Measurements from ENCODE around the gene GALNT13. TPM values are rescaled to one million over a fixed set of nuclear protein-coding genes. Genes with fewer than 3 reads are reported as not detected.

GALNT13 gene
- total and polyA plus RNA-seq, 10 of the 15 experiments (the other 5 are each of a cell fraction or from before 2014, with no cell fraction given): 0.04 TPM; not detected in 9

DNA sequence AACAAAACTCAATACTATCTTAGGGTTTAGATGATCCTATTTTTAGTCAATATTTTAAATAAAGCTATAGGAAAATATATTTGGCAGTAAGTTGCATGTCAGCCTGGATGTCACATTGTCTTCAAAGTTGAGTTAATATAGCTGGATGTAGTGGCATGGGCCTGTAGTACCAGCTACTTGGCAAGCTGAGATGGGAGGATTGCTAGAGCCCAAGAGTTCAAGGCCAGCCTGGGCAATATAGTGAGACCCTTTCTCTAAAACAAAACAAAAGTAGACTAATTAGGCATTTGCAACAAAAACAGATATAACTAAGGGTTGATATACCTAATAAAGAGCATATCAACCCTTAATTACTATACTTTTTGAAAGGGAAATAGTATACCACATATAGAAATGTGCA, 572.2 kb downstream of the GALNT13 start:
- Histone ChIP-seq H3K27ac (ENCODE audit: control insufficient read depth, insufficient read depth) (no peak overlapping the region), H3K4me3 (no peak overlapping the region), H3K79me2 (ENCODE audit: control insufficient read depth, insufficient read depth, low read length) (no peaks in the 10 kb centered on the region), H3K27me3 (replicated peaks in 1 of 2; ENCODE audit: control insufficient read depth in 2 of 2, insufficient read depth in 2 of 2, low read length in 1 of 2) (no peaks in the 10 kb centered on the region), H3K9me3 (replicated peaks; ENCODE audit: control insufficient read depth, insufficient read depth, low read length) (no peaks in the 10 kb centered on the region), H4K20me1 (ENCODE audit: control insufficient read depth, insufficient read depth) (no peaks in the 10 kb centered on the region), H3K36me3 (ENCODE audit: control insufficient read depth in 2 of 2, insufficient read depth in 2 of 2, low read length in 1 of 2) (no peaks in the 10 kb centered on the region), H3K9ac (ENCODE audit: control insufficient read depth, insufficient read depth, low read length) (no peak overlapping the region), H3K4me1 (ENCODE audit: control insufficient read depth, insufficient read depth, low read length) (no peaks in the 10 kb centered on the region), H3K4me2 (ENCODE audit: control insufficient read depth, insufficient read depth) (no peak overlapping the region), H2AFZ (ENCODE audit: control insufficient read depth, low read depth, low read length) (no peak overlapping the region)
- in situ Hi-C loops (cut with MboI): loop anchor here (25.0 kb wide), 1 partner anchor 793 kb away; no protein-coding TSS in a partner anchor
- no TSS peak for BruUV-seq (replicated peaks)
- ATAC-seq: no peak
- intact Hi-C loops (cut with micrococcal nuclease; ENCODE audit: unreplicated experiment): no loop called here
- CTCF ChIA-PET: interaction anchor here (1.0 to 1.3 kb wide), 2 partner anchors 9 to 867 kb away, joined by 3 read pairs; no protein-coding TSS in a partner anchor
- SMC1A ChIA-PET (ENCODE audit: uncharacterized antibody, unreplicated experiment): no interaction called here
- DNase-seq (ENCODE audit: low read depth, low spot score): no peak
- TF ChIP-seq ZNF24 (IDR thresholded peaks at IDR 0.05) (no peak), BMI1 (IDR thresholded peaks at IDR 0.05; ENCODE audit: borderline replicate concordance) (no peak), GABPA (IDR thresholded peaks at IDR 0.05; ENCODE audit: low read depth) (no peak), SMAD5 (IDR thresholded peaks at IDR 0.05; ENCODE audit: low read depth) (no peak), BCL11A (IDR thresholded peaks at IDR 0.05; ENCODE audit: low read depth, low read length) (no peak), SMARCA5 (IDR thresholded peaks at IDR 0.05) (no peak), ZBED1 (IDR thresholded peaks at IDR 0.05; ENCODE audit: borderline replicate concordance) (no peak)
- TF ChIP-seq, protein P1, sequence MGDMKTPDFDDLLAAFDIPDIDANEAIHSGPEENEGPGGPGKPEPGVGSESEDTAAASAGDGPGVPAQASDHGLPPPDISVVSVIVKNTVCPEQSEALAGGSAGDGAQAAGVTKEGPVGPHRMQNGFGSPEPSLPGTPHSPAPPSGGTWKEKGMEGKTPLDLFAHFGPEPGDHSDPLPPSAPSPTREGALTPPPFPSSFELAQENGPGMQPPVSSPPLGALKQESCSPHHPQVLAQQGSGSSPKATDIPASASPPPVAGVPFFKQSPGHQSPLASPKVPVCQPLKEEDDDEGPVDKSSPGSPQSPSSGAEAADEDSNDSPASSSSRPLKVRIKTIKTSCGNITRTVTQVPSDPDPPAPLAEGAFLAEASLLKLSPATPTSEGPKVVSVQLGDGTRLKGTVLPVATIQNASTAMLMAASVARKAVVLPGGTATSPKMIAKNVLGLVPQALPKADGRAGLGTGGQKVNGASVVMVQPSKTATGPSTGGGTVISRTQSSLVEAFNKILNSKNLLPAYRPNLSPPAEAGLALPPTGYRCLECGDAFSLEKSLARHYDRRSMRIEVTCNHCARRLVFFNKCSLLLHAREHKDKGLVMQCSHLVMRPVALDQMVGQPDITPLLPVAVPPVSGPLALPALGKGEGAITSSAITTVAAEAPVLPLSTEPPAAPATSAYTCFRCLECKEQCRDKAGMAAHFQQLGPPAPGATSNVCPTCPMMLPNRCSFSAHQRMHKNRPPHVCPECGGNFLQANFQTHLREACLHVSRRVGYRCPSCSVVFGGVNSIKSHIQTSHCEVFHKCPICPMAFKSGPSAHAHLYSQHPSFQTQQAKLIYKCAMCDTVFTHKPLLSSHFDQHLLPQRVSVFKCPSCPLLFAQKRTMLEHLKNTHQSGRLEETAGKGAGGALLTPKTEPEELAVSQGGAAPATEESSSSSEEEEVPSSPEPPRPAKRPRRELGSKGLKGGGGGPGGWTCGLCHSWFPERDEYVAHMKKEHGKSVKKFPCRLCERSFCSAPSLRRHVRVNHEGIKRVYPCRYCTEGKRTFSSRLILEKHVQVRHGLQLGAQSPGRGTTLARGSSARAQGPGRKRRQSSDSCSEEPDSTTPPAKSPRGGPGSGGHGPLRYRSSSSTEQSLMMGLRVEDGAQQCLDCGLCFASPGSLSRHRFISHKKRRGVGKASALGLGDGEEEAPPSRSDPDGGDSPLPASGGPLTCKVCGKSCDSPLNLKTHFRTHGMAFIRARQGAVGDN (IDR thresholded peaks at IDR 0.05): no peak
- no peak for FAIRE-seq
- RAD21 ChIA-PET (ENCODE audit: unreplicated experiment): no interaction called here
- POLR2A ChIA-PET: no interaction called here

All from GM12878 (cell line).